GM23248 (cell line): Measurements from ENCODE around the gene PPFIBP1.

Source experiments
- EZH2 ChIP-seq: fragments of 200-600 bp; sonication (generic); IDR thresholded peaks from 2 replicates; pipeline ENCODE4 v1.6.1; 2018; ENCODE audit warnings: antibody characterized with exemption, mild to moderate bottlenecking; ENCODE audit not compliant: insufficient read depth, poor library complexity, severe bottlenecking
- EZH2phosphoT487 ChIP-seq: fragments of 200-600 bp; sonication (generic); IDR thresholded peaks from 2 replicates; pipeline ENCODE4 v1.6.1; 2018; ENCODE audit warnings: antibody characterized with exemption, moderate library complexity, mild to moderate bottlenecking, low read depth; ENCODE audit not compliant: insufficient read depth

DNA sequence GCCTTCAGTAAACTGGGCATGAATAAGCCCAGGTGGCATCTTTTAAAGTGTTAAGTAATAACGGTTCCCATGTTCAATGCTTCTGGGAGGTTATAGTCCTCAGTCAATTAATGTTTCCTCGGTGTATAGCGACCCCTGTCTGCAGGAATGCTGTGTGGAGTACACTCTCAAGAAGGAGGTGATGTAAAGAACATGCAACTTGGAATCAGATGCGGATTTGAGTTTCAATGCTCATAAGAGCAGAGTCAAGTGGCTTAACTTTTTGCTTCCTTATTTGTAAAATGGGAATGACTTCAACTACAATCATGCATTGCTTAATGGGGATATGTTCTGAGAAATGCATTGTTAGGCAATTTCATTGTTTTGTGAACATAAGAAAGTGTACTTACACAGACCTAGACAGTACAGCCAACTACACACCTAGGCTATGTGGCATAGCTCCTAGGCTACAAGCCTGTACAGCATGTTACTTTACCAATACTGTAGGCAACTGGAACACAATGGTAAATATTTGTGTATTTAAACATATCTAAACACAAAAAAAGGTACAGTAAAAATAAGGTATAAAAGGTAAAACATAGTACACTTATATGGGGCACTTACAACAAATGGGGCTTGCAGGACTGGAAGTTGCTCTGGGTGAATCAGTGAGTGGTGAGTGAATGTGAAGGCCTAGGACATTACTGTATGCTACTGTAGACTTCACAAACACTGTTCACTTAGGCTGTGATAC is 179.9 kb downstream of the PPFIBP1 start:
- TF ChIP-seq EZH2phosphoT487 (no peak), EZH2 (no peak)
